Kidney capillary endothelial cell (primary cell): ENCODE measurements around the gene DHRSX.
"Not testable (repeated sequence)": the region's sequence is repeated elsewhere in the genome, so short reads cannot be mapped to it uniquely, and the experiment has no call there.

Experiments used
- DNase-seq: peaks from one replicate; pipeline ENCODE4 v3.0.0-alpha.2; 2018; ENCODE audit warnings: low spot score

DHRSX gene

DNA sequence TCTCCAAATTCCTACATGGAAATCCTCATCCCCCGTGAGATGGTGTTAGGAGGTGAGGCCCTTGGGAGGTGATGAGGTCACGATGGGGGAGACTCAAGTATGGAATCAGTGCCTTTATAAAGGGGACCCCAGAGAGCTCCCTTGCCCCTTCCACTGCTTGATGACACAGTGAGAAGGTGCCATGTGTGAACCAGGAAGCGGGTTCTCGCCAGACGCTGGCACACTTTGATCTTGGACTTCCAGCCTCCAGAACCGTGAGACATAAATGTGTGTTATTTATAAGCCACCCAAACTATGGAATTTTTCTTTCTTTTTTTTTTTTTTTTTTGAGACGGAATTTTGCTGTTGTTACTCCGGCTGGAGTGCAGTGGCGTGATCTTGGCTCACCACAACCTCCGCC, 237.6 kb downstream of the DHRSX start:
- no peak for DNase-seq

DNA sequence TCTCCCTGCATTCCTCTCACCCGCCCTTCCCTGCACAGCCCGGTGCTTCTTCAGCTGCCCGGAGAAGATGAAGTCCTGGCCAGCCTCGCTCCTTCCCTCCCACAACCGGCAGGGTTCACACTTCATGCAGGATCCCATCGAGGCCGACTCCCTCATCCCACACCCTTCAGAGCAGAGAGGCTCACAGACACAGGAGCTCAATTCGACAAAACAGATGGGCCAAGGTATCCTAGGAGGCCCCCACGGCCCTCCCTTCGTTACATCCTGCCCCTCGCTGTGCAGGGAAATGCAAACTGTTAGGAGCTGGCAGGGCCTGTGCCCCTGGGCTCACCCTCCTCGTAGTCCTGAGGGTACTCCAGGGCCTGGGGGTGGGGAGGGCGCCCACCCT, 238.1 kb downstream of the DHRSX start:
- no peak for DNase-seq

DNA sequence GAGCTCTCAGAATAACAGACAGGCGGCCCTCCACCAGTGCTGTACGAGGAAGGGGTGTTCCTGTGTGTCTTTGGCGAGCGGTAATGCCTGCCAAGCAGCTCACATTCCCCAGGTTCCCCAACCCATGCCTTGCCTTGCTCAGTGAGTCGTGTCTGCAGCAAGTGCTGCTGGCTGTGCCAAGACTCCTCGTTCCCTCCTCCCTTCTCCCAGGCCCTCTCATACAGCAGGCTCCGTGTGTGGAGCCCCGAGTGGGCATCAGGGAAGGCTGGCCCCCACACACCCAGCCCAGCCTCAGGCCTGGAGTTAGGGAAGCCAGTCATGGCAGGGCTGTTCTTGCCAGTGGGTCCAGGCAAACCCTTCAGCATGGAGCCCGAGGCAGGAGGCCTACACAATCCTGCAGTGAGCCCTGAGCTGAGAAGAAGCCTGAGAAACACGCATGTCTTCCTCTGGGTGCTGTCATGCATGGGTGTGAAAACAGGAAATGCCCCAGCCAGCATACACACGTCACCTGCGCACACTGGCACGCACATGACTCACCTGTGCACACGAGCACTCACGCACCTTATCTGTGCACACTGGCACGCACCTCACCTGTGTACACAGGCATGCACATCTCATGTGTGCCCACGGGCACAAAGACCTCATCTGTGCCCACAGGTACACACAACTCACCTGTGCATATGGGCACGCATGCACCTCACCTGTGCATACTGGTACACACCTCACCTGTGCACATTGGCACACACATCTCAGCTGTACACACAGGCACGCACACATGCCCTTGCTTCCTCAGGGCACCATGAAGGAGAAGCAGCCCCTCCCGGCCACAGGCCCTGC, 238.7 kb downstream of the DHRSX start:
- no peak for DNase-seq

DNA sequence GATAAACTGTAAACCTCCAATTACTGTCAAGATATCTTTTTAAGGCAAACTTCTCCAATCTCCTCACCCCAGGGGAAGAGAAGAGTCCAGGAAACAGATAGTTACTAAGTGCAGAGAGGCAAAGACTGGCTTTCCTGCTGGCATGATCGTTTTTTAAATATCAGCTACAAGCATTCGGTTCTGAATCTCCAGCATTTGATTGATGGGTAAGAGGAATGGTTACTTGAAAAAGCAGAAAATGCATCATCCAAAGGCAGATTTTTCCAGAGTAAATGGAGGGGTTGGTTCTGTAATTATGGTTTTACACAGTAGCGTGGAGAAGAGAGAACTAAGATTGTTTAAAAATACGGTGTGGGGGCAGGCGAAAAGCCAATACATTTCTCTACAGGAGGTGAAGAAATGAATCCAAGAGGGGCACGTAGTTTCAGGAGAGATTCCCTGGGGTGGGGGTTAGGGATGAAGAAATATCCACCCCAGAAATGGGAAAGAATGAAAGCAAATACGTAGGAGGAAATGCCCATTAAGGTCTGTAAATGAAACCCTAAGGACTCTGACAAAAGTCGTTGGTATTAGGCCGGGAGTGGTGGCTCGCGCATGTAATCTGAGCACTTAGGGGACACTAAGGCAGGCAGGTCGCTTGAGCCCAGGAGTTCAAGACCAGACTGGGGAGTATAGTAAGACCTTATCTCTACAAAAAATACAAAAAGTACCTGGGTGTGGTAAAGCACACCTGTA, 248.3 kb downstream of the DHRSX start:
- DNase-seq, result no peak

DNA sequence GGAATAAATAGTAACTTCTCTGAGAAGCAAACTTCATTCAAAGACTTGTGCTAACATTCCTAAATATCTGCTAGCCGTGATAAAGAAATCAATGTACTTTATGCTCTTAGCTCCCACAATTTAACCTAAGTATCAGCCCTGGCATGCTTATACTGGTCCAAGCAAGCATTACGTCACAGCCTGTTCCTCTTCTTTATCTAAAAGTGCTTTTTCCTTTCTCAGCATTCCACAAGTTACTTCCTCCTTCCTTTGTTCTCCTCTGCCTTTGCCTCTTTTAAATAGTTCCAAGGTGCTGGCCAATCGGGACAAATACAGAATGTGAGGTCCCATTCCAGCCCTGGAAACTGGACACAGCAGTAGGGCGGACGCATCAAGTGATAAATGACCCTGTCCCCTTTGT, 249.6 kb downstream of the DHRSX start:
- DNase-seq, result no peak

DNA sequence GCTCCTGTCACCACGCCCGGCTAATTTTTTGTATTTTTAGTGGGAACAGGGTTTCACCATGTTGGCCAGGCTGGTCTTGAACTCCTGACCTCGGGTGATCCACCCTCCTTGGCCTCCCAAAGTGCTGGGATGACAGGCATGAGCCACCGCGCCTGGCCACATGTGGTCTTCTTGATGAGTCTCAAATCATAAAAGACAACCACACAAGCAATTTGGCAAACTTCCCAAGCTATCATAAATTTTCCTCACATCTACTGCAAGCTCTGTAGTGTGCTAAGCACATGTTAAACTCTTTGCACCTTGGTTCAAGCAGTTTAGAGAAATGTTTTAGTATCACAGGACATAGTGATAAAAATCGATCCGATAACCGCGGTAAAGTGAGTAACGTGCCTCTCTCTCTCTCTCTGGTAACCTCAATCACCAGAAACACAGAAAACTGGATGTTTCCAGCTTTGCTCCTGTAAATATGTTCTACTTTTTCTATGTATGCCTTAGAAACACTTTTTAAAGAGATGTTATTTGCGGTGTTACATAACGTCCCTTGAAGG, 256.8 kb downstream of the DHRSX start:
- no peak for DNase-seq

DNA sequence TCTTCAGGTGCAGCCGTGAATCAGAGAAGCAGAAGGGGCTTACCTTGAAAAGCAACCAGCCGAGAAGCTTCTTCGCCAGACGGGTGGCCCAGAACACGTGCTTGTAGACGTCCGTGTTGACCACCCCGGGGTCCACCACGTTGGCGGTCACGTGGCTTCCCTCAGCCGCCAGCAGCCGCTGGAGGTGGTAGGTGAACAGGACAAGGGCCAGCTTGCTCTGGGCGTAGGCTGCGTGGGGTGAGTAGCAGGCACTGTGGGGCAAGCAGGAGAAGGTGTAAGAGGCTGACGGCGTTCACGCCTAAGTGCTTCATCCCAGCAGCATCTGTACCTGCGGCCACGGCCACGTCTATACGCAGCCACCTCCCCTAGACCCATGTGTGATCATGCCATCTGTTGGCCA, 257.8 kb downstream of the DHRSX start:
- DNase-seq, result no peak

DNA sequence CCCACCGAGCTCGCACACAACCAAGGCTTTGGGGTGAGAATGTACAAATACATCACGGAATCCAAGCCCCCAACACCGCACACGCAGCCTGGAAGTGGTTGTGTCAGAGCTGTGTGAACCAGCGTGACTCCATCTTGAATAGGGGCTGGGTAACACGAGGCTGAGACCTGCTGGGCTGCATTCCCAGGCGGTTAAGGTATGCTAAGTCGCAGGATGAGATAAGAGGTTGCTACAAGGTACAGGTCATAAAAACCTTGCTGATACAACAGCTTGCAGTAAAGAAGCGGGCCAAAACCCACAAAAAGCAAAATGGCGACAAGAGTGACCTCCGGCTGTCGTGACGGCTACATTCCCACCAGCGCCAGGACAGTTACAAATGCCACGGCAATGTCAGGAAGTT, 258.4 kb downstream of the DHRSX start:
- no peak for DNase-seq

DNA sequence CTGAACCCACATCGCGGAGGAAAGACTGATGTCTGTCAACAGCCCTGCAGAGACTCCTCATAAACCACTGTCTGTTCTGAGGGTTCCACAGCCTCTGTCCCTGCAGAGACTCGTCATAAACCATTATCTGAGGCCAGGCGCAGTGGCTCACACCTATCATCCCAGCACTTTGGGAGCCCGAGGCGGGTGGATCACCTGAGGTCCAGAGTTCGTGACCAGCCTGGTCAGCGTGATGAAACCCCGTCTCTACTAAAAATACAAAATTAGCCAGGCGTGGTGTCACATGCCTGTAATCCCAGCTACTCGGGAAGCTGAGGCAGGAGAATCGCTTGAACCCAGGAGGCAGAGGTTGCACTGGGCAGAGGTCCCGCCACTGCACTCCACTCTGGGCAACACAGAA, 259.3 kb downstream of the DHRSX start:
- DNase-seq, result not testable (repeated sequence)

DNA sequence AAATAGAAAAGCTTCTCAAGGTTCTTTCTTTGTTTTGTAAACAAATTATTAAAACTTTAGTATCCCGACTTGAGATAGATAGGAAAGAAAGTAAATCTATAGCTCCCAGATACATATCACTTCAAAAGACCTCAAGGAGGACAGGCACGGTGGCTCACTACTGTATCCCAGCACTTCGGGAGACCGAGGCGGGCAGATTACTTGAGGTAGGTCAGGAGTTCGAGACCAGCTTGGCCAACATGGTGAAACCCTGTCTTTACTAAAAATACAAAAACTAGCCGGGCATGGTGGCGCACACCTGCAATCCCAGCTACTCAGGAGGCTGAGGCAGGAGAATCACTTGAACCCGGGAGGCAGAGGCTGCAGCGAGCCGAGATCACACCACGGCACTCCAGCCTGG, 260.0 kb downstream of the DHRSX start:
- DNase-seq, result not testable (repeated sequence)

DNA sequence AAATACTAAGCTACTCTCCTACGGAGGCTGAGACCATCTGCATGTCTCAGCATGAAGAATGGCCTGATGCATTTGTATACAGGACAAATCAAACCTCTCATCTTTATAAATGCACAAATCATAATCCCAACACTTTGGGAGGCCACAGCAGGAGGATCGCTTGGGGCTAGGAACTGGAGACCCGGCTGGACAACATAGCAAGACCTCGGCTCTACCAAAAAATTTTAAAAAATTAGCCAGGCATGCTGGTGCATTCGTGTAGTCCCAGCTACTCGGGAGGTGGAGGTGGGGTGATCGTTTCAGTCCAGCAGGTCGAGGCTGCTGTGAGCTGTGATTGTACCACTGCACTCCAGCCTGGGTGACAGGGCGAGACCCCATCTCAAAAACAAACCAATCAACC, 262.8 kb downstream of the DHRSX start:
- no peak for DNase-seq

DNA sequence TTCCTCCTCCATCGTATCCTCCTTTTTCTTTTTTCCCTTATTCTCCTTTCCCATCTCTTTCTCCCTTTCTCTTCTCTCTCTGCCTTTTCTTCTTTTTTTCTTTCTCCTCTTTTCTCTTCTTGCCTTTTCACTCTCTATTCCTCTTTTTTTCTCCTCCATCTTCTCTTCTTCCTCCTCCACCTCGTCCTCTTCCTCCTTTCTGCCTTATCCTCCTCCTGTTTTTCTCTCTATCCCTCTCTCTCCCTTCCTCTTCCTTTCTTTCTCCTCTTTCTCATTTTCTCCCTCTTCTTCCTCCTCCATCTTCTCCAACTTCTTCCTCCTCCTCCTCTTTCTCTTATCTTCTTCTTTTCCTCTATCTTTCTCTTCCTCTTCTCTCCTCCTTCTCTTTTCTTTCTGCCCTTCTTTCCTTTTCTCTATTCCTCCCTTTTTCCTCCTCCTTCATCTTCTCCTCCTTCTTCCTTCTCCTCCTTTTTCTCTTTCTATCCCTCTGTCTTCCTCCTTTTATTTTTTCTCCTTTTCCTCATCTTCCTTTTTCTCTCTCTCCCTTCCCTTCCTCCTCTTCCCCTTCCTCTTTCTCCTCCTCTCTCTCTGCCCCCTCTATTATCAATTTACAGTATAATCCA, 269.1 kb downstream of the DHRSX start:
- no peak for DNase-seq

DNA sequence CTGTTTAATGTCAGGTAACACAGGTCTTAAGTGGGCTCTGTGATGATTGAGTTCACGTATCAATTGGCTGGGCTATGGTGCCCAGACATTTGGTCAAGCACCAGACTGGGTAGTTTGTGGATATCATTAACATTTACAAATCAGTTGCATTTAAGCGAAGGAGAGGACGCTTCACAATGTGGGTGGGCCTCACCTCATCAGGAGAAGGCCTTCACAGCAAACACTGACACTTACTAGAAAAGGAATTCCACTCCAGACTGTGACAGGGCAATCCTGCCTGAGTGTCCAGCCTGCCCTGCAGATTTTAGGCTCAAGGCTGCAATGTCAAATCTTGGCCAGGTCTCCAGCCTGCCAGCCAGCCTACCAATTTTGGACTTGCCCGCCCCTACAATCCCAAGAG, 270.3 kb downstream of the DHRSX start:
- DNase-seq, result no peak

DNA sequence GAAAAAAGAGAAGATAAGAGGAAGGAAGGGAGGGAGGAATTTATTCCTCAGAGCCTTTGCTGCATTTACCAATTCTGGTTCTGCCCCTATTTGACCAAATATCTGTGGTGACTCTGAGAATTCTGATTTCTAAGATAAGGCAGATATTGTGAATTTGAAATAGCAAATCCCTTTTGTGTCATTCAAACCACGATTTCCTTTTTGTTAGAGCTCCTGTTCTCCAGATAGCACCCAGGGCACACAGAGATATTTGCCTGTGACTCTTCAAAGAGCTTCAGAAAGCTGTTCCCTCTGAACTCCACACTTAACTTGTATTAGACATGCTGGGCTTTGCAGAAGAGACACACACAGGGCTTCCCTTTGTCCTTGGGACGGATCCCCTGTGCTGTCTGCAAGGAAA, 272.2 kb downstream of the DHRSX start:
- DNase-seq, result no peak

DNA sequence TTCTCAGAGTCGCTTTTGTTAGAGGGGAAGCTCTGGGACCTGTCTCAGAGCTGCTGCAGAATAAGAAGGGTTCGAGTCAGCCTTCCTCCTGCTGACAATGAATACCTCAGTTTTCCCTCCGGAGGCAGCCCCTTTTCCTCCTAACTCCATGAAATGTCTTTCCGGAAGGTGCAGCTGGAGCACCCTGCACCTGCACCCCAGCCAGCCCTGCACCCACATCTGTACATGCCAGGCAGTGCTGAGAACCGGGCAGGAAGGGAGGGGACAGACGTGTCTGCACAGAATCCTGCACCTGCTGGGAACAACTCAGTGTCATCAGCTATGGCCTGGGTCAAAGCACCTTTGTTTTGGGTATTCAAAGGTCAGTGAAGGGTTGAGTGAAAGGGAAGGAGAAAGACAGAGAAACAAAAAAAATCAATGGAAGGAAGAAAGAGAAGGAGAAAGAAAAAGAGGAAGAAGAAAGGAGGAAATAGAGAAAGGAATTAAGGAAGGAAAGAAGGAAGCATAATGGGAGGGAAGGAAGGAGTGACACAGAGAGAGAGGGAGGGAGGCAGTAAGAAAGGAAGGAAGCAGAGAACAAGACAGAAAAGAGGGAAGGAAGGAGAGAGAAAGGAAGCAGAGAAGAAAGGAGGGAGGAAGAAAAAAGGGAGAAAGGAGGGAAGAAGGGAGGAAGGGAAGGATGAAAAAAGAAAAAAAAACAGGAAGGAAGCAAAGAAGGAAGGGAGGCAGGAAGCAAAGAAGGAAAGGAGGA, 273.7 kb downstream of the DHRSX start:
- no peak for DNase-seq

DNA sequence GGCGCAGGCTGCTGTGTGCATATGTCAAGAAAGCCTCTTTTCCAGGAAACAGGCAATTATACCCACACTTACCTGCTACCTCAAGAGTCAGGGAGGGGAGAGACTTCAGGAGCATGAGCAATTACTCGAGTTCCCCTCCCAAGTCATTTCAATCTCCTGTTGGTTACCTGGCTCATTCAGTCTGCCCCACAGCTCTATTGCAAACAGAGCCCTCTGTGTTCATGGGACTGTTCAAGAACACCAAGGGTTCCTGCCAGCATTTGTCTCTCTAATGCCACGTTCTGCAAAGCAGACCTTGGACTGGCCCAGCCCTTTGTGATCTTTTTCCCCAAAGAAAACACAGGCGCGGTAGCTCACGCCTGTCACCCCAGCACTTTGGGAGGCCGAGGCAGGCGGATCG, 274.6 kb downstream of the DHRSX start:
- DNase-seq, result no peak

DNA sequence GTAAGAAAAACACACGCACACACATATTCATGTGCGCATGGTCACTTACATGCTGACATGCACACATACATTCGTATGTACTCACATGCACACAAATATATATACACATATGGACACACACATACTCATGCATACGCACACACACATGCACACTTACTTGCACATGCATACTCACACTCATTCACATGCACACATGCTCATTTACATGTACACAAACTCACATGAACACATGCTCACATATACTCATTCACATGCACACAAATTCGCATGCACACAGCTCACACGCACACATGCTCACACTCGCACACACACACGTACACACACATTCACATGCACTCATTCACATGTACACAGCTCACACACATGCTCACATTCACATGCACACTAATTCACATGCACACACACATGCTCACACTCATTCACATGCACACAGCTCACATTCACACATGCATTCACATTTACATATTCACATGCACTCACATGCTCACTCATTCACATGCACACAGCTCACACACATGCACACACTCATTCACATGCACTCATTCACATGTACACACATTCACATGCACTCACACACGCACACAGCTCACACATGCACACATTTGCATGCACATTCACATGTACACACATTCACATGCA, 276.1 kb downstream of the DHRSX start:
- DNase-seq, result no peak

DNA sequence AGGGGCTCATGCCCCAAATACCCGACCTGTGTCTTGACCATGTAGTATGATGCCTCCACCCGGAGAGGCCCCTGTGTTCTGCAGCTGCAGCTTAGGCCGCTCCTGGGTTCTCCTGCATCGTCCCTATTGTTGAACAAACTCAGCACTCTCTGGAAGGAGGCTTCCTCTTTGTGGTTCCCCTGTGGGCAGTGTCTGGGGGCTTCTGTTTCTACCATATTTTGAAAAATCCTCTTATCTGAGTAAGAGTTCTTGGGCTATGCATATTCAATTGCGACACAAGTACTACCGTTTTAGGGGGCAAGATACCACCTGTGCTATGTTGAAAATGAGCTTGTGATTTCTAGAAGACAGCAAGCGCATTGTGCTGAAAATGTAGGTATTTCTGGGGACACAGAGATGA, 276.6 kb downstream of the DHRSX start:
- no peak for DNase-seq

DNA sequence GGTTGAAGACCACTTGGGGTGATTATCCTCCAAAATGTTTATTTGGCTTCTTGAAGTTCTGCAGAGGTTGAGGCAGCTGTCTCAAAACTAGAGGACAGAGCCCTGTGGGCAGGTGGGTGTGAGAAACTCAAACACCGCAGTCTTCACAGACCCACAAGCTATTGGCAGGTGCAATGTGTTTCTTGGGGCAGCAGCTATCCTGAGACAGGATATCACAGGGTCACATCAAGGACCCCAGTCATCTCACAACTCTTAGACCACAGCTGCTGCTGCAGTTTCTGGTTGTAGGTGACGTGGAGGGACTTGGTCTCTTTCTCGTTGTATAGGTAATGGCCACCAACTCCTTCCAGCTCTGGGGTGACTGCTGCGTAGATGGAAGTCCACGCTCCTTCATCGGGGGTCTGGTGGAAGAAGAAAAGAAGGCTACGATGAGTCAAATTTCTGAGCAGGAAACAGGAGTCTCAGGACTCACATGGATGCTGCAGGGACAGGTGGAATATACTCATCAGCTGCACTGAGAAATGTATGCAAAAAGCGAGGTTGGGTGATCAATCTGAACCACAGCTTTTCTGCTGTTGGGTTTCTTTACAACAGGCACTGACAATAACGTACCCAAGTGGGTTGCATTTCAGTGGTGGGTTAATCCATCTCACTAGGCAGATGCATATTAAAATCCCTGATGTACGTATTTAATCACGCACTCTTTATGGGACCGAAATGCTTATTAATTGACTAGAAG, 279.8 kb downstream of the DHRSX start:
- no peak for DNase-seq

DNA sequence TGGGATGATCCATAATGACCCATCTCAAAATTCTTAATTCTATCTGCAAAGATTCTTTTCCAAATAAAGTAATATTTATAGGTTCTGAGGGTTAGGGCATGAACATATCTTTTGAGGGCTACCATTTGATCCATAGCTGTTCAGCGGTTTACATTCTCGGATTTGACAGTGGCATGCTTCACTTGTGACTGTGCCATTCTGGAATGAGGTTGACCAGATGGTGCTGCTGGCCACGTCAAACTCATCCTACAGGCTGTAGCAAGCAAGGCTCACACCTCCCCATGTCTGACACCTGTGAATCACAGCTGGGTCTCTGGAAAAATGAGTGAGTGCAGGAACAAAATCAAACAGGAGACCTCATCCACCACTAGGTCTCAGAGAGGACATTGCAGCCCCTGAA, 280.5 kb downstream of the DHRSX start:
- no peak for DNase-seq
